HCT116 (cell line): ENCODE data around the gene PIGP. TPM values are rescaled to one million over a fixed set of nuclear protein-coding genes. Genes with fewer than 3 reads are reported as not detected.

Source experiments
- ATAC-seq: fragments of 200-7000 bp; cut with Tn5 transposase; 2 replicates; pipeline ENCODE4 v1.9.1; 2020; ENCODE audit warnings: mild to moderate bottlenecking, moderate library complexity
- BruUV-seq: library from RNA; stranded (reverse); fragments of 400-500 nt; replicated peaks from 2 replicates; lab custom pipeline; 2021; lab: Mats Ljungman, UMichigan
- CTCF ChIA-PET: fragments of 300-600 bp; sonication (Branson Sonifier 250); formaldehyde crosslinking; loops from one replicate; lab custom pipeline; 2021; ENCODE audit warnings: antibody characterized with exemption; lab: Charles Lee
- POLR2A ChIA-PET: fragments of 300-600, 350-600 bp; sonication (Branson Sonifier 250); formaldehyde crosslinking; loops from one replicate; lab custom pipeline; 2021; ENCODE audit warnings: antibody characterized with exemption; lab: Charles Lee
- RAD21 ChIA-PET, 2 experiments: fragments of 300-600 bp; sonication (Branson Sonifier 250); formaldehyde crosslinking; loops; one replicate each; lab custom pipeline; 2023; ENCODE audit warnings: low total read pairs in 2 of 2; ENCODE audit not compliant: uncharacterized antibody in 2 of 2, unreplicated experiment in 2 of 2, low non-redundant PET in 1 of 2; lab: Charles Lee
- DNase-seq: peaks from one replicate; pipeline ENCODE4 v3.0.0-alpha.2; 2010; ENCODE audit warnings: low read depth, low spot score
- H2AFZ ChIP-seq: fragments of 200-600 bp; shearing (Covaris generic), sonication (generic); 2 replicates; pipeline ENCODE4 v1.6.1; 2017; ENCODE audit warnings: low read depth, mixed run types, mixed read lengths, antibody characterized with exemption, low read length; ENCODE audit not compliant: poor library complexity, severe bottlenecking
- H3K27ac ChIP-seq: 2 replicates; pipeline ENCODE4 v1.5.1; 2012; ENCODE audit warnings: low read depth, low read length
- H3K27me3 ChIP-seq: fragments of 200-600 bp; sonication (generic); 2 replicates; pipeline ENCODE4 v1.6.1; 2016; ENCODE audit warnings: mixed run types, low read length, mixed read lengths; ENCODE audit not compliant: insufficient read depth
- H3K36me3 ChIP-seq, 2 experiments: fragments of 200-500 bp in 1 of 2; fragments of 200-600 bp in 1 of 2; sonication (Bioruptor generic) in 1 of 2; sonication (generic) in 1 of 2; 2 replicates each; pipeline versions ENCODE4 v1.5.1 to v1.6.1; 2014 to 2016; ENCODE audit warnings: low read length in 2 of 2, inconsistent platforms in 1 of 2, mixed read lengths in 1 of 2, mixed run types in 1 of 2; ENCODE audit not compliant: insufficient read depth in 2 of 2, control insufficient read depth in 1 of 2
- H3K4me1 ChIP-seq, 2 experiments: fragments of 200-600 bp in 1 of 2; sonication (generic) in 1 of 2; 2 replicates each; pipeline versions ENCODE4 v1.5.1 to v1.6.1; 2012 to 2017; ENCODE audit warnings: low read length in 2 of 2, inconsistent platforms in 1 of 2, mild to moderate bottlenecking in 1 of 2, mixed read lengths in 1 of 2, mixed run types in 1 of 2, moderate library complexity in 1 of 2; ENCODE audit not compliant: insufficient read depth in 2 of 2, control insufficient read depth in 1 of 2
- H3K4me2 ChIP-seq: fragments of 200-600 bp; sonication (generic); 2 replicates; pipeline ENCODE4 v1.6.1; 2017; ENCODE audit warnings: mixed run types, low read length, mixed read lengths
- H3K4me3 ChIP-seq, 2 experiments: fragments of 200-600 bp in 1 of 2; sonication (generic) in 1 of 2; replicated peaks in 1 of 2; 2 replicates each; pipeline ENCODE4 v1.5.1; 2011 to 2016; ENCODE audit warnings: low read length in 2 of 2, control low read depth in 1 of 2, low read depth in 1 of 2, mild to moderate bottlenecking in 1 of 2, mixed read lengths in 1 of 2, mixed run types in 1 of 2
- H3K79me2 ChIP-seq: fragments of 200-600 bp; sonication (generic); 2 replicates; pipeline ENCODE4 v1.6.1; 2017; ENCODE audit warnings: mild to moderate bottlenecking, mixed run types, low read length, moderate library complexity, mixed read lengths; ENCODE audit not compliant: insufficient read depth
- H3K9ac ChIP-seq: fragments of 200-600 bp; sonication (generic); 2 replicates; pipeline ENCODE4 v1.6.1; 2016; ENCODE audit warnings: low read length, mixed read lengths
- H3K9me2 ChIP-seq: fragments of 200-600 bp; sonication (generic), shearing (Covaris generic); 2 replicates; pipeline ENCODE4 v1.6.1; 2017; ENCODE audit warnings: mixed run types, mild to moderate bottlenecking, moderate library complexity; ENCODE audit not compliant: insufficient read depth
- H3K9me3 ChIP-seq, 2 experiments: fragments of 200-500 bp in 1 of 2; fragments of 200-600 bp in 1 of 2; sonication (Bioruptor generic) in 1 of 2; sonication (generic) in 1 of 2; 2 replicates each; pipeline ENCODE4 v1.6.1; 2014 to 2017; ENCODE audit warnings: low read length in 2 of 2, mixed read lengths in 2 of 2, inconsistent platforms in 1 of 2, low read depth in 1 of 2, mild to moderate bottlenecking in 1 of 2, mixed run types in 1 of 2, moderate library complexity in 1 of 2; ENCODE audit not compliant: control insufficient read depth in 1 of 2, insufficient read depth in 1 of 2
- H4K20me1 ChIP-seq: fragments of 200-600 bp; sonication (generic), shearing (Covaris generic); 2 replicates; pipeline ENCODE4 v1.6.1; 2017; ENCODE audit warnings: mixed run types, mild to moderate bottlenecking, moderate library complexity; ENCODE audit not compliant: insufficient read depth
- ATF3 ChIP-seq: IDR thresholded peaks from 2 replicates; pipeline ENCODE4 v1.6.1; 2012
- CBX3 ChIP-seq: IDR thresholded peaks from 2 replicates; pipeline ENCODE4 v1.6.1; 2012; ENCODE audit warnings: low read depth
- EGR1 ChIP-seq: IDR thresholded peaks from 2 replicates; pipeline ENCODE4 v1.6.1; 2012; ENCODE audit warnings: low read depth
- FOSL1 ChIP-seq: IDR thresholded peaks from 2 replicates; pipeline ENCODE4 v1.6.1; 2012; ENCODE audit warnings: low read depth
- JUND ChIP-seq: IDR thresholded peaks from 2 replicates; pipeline ENCODE4 v1.6.1; 2012
- MAX ChIP-seq: IDR thresholded peaks from 2 replicates; pipeline ENCODE4 v1.6.1; 2012
- POLR2A ChIP-seq: IDR thresholded peaks from 2 replicates; pipeline ENCODE4 v1.7.0; 2011; ENCODE audit warnings: borderline replicate concordance; ENCODE audit not compliant: insufficient read depth, insufficient read length; ENCODE audit errors: extremely low read depth
- POLR2AphosphoS5 ChIP-seq: IDR thresholded peaks from 2 replicates; pipeline ENCODE4 v1.6.1; 2011; ENCODE audit warnings: mild to moderate bottlenecking, low read depth, low read length, moderate library complexity
- SIN3A ChIP-seq: IDR thresholded peaks from 2 replicates; pipeline ENCODE4 v1.6.1; 2012; ENCODE audit warnings: low read depth
- TCF7L2 ChIP-seq: IDR thresholded peaks from 2 replicates; pipeline ENCODE4 v1.7.0; 2011; ENCODE audit warnings: borderline replicate concordance, inconsistent platforms; ENCODE audit not compliant: insufficient read depth, insufficient read length; ENCODE audit errors: extremely low read depth
- ZNF274 ChIP-seq: fragments of 200-500 bp; sonication (Bioruptor generic); IDR thresholded peaks from 2 replicates; pipeline ENCODE4 v1.6.1; 2014; ENCODE audit warnings: mild to moderate bottlenecking, low read depth, low read length, inconsistent platforms
- intact Hi-C: fragments of 100-400 bp; cut with micrococcal nuclease; formaldehyde crosslinking; loops from 2 replicates; pipeline ENCODE4 v1.10.0; 2022
- total RNA-seq: library from RNA; stranded (reverse); gene quantifications from one replicate; pipeline ENCODE4 v1.2.1, GENCODE V29; 2021; ENCODE audit not compliant: unreplicated experiment

The PIGP gene
- total RNA-seq, 1 experiment from 2014 or later = 23.5 TPM

GRCh38 chr21:37085726-37086125 lies 12.9 kb upstream of the PIGP start:
- Histone ChIP-seq H3K4me2 (no peak overlapping the region), H3K9me3 (no peaks in the 10 kb centered on the region), H3K79me2 (peaks cover 94% of the 10 kb centered on the region), H3K36me3 (peaks cover 0 to 8% of the 10 kb centered on the region in 2 experiments; a peak in 1 of 4 replicates), H3K4me3 (no peak overlapping the region), H3K9me2 (no peaks in the 10 kb centered on the region), H3K27ac (no peak overlapping the region), H2AFZ (no peak overlapping the region), H3K27me3 (no peaks in the 10 kb centered on the region), H3K4me1 (peaks cover 3 to 9% of the 10 kb centered on the region in 2 experiments; a peak in 2 of 4 replicates), H4K20me1 (0 out of 2 replicates have a peak, but pooled peaks cover 3% of the 10 kb centered on the region), H3K9ac (no peak overlapping the region)
- ChIA-PET CTCF (interaction anchor here (0.7 to 1.7 kb wide), 2 partner anchors 15 to 109 kb away, joined by 4 to 10 read pairs; no protein-coding TSS in a partner anchor), POLR2A (no interaction called here), RAD21 (interaction anchor here in 1 of 2 experiments (0.7 kb wide), 1 partner anchor 155 kb away, joined by 3 read pairs; no protein-coding TSS in a partner anchor)
- intact Hi-C loops = loop anchor here (2.0 kb wide), 1 partner anchor 109 kb away; no protein-coding TSS in a partner anchor
- no peak for ATAC-seq
- TF ChIP-seq CBX3 (no peak), MAX (no peak), FOSL1 (no peak), POLR2A (no peak), POLR2AphosphoS5 (no peak), EGR1 (no peak)
- BruUV-seq = no TSS peak
- DNase-seq = no peak

DNA sequence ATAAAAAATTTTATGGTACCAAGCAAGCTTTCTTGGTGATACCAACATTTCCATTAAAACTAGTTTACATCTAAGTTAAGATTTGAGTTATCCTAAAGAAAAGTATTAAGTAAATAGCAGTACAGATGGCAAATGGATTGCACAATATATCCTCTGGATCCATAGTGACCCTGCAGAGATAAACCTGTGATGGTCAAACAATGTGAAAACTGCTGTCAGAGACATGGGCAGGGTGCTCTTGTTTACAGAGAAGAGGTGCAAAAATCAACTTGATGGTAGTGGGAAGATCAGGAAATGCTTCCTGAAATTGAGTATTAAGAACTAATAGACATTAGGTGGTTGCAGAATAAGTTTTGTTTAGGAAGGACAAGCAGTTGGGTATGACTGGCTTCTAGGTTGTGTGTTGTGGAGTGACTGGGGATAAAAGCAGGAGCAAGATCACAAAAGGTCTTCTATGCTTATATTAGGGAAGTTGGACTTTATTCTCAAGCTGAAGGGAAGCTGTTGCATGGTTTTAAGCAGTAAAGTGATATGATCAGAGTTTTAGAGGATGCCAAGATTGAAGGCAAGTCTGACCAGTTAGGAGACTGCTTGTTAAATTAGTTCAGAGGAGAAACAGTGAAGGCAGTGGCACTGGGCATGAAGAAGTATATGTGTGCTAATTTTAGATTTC lies 10.1 kb upstream of the PIGP start:
- intact Hi-C loops = no loop called here
- Histone ChIP-seq H3K36me3 (peaks cover 0 to under 1% of the 10 kb centered on the region in 2 experiments; a peak in 1 of 4 replicates), H3K9me2 (no peaks in the 10 kb centered on the region), H3K27ac (no peak overlapping the region), H3K4me1 (peaks cover 5 to 14% of the 10 kb centered on the region in 2 experiments; a peak in 3 of 4 replicates), H3K79me2 (peaks cover 96% of the 10 kb centered on the region), H3K4me3 (no peak overlapping the region), H3K4me2 (no peak overlapping the region), H3K27me3 (no peaks in the 10 kb centered on the region), H2AFZ (no peak overlapping the region), H4K20me1 (0 out of 2 replicates have a peak, but pooled peaks cover 9% of the 10 kb centered on the region), H3K9me3 (no peaks in the 10 kb centered on the region), H3K9ac (no peak overlapping the region)
- TF ChIP-seq SIN3A (no peak), JUND (no peak), TCF7L2 (no peak), ATF3 (no peak), CBX3 (no peak), ZNF274 (no peak)
- POLR2A ChIA-PET = no interaction called here
- BruUV-seq = no TSS peak
- RAD21 ChIA-PET = no interaction called here
- ATAC-seq (no peak), DNase-seq (no peak)
- CTCF ChIA-PET = no interaction called here
